C4-2B (cell line): ENCODE data around the gene SOX6.

ENCODE experiments used
- H3K27ac ChIP-seq: fragments of 450-650 bp; 2 replicates; pipeline ENCODE4 v1.5.1; 2017
- CTCF ChIP-seq: fragments of 450-650 bp; conservative IDR thresholded peaks from 2 replicates; pipeline ENCODE4 v1.5.1; 2017; ENCODE audit warnings: mild to moderate bottlenecking
- ZFX ChIP-seq: fragments of 450-650 bp; IDR thresholded peaks from 2 replicates; pipeline ENCODE4 v1.6.1; 2017

SOX6 gene

GRCh38 chr11:16248248-16248647, 108.1 kb downstream of the SOX6 start:
- no peak overlapping the region for H3K27ac ChIP-seq
- TF ChIP-seq CTCF (no peak), ZFX (no peak)

DNA sequence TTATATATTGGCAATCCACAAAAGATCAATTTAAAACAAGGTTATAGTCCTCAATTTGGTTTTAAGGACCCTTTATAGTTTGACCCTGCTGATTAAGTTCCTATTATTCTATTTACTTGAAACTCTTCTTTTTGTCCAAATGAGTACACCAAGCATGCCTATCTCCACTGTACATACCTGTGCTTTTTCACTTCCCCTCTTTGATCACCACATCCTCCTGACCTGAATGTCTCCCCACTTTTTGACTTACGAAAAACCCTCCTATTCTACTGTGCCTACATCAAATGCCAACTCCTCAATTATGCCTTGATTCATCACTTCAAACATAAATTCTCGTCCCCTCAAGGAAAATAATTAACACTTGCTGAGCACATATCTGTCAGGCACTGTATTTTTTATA, 113.5 kb downstream of the SOX6 start:
- no peak overlapping the region for H3K27ac ChIP-seq
- TF ChIP-seq CTCF = no peak
- TF ChIP-seq ZFX = no peak

- no peak overlapping the region for H3K27ac ChIP-seq
- no peak for TF ChIP-seq ZFX
- TF ChIP-seq CTCF = no peak
These were observed 115.7 kb downstream of the SOX6 start for GRCh38 chr11:16240687-16241086.

DNA sequence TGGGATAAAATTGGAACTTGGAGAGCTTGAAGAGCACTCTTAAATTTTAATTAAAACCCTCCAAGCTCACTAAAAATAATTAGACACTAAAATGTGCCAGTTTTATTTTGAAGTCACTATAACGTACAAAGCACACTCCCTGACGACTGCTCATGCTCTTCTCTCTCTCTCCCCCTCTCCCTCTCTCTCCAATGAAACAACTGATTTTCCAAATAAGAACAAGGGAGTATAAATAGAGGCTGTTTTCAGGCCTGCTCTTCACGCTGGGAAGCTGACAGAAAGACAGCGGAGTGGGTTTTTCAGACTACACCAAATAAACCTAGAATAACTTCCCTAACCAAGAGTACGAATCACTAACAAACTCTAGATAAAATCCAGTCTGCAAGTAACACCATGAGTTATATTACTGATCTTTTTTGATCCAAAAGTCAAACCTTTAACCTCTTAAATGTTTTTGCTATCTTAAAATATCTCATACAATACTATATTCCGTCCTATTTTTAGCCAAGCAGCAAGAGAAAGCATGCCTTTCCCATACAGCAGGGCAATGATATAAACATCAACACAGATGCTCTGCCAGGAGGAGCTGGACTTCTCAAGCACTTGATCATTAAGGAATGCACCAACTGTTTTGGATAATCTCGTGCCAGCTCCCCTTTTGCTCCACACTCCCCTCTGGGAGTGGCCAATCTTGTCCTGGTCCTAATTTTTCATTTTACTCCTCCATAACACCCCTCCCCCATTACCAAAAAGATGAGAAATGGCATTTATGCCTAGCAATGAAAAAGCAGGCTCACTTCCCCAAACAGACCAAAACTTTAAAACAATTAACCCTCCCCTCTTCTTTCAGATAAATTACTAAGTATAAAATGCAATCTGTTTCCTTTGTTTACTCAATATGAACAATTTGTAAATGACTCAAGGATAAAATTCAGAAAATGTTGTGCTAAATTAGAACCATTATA, 116.9 kb downstream of the SOX6 start:
- no peak overlapping the region for H3K27ac ChIP-seq
- TF ChIP-seq CTCF (no peak), ZFX (no peak)

GRCh38 chr11:16226245-16226644, 130.1 kb downstream of the SOX6 start:
- H3K27ac ChIP-seq = no peak overlapping the region
- TF ChIP-seq ZFX (no peak), CTCF (no peak)

GRCh38 chr11:16225623-16226022, 130.7 kb downstream of the SOX6 start:
- H3K27ac ChIP-seq = no peak overlapping the region

More at GRCh38 chr11:16225623-16226022, 130.7 kb downstream of the SOX6 start:
- TF ChIP-seq CTCF (no peak), ZFX (no peak)
